SK-N-SH (cell line): ENCODE measurements around the gene FDX1. TPM values are rescaled to one million over a fixed set of nuclear protein-coding genes. Genes with fewer than 3 reads are reported as not detected.
"Not testable (repeated sequence)": the region's sequence is repeated elsewhere in the genome, so short reads cannot be mapped to it uniquely, and the experiment has no call there.

Experiments
- CTCF ChIA-PET: fragments of 300-600, 350-600 bp; formaldehyde crosslinking; extraction: SDS; loops from one replicate; lab custom pipeline; 2021; lab: Yijun Ruan, JAX
- POLR2A ChIA-PET: fragments of 350-600 bp; sonication (Branson Sonifier 250); formaldehyde crosslinking; extraction: SDS; loops from one replicate; lab custom pipeline; 2020; ENCODE audit warnings: antibody characterized with exemption, inconsistent platforms; lab: Yijun Ruan, JAX
- DNase-seq: peaks from one replicate; pipeline ENCODE4 v3.0.0; 2012
- H2AFZ ChIP-seq: fragments of 200-600 bp; sonication (generic); 2 replicates; pipeline ENCODE4 v1.8.1; 2016; ENCODE audit warnings: antibody characterized with exemption, mild to moderate bottlenecking, low read depth
- H3F3A ChIP-seq: fragments of 200-600 bp; sonication (generic); replicated peaks from 2 replicates; pipeline ENCODE3; 2016; ENCODE audit warnings: antibody characterized with exemption, mild to moderate bottlenecking; ENCODE audit not compliant: insufficient read depth
- H3K27ac ChIP-seq, 2 experiments: fragments of 200-500 bp in 1 of 2; fragments of 200-600 bp in 1 of 2; sonication (Bioruptor generic) in 1 of 2; sonication (generic), shearing (Covaris generic) in 1 of 2; 2 replicates each; pipeline versions ENCODE4 v1.5.1 to v1.6.1; 2014 to 2016; ENCODE audit warnings: low read depth in 2 of 2, inconsistent platforms in 1 of 2, low read length in 1 of 2, mild to moderate bottlenecking in 1 of 2, mixed read lengths in 1 of 2
- H3K27me3 ChIP-seq: fragments of 200-600 bp; sonication (generic), shearing (Covaris generic); 2 replicates; pipeline ENCODE4 v1.6.1; 2016; ENCODE audit warnings: mixed run types; ENCODE audit not compliant: insufficient read depth
- H3K36me3 ChIP-seq, 2 experiments: fragments of 200-500 bp in 1 of 2; fragments of 200-600 bp in 1 of 2; sonication (Bioruptor generic) in 1 of 2; sonication (generic) in 1 of 2; replicated peaks in 1 of 2; 2 replicates each; pipeline versions ENCODE3 to v1.5.1; 2014 to 2016; ENCODE audit warnings: low read length in 1 of 2, mild to moderate bottlenecking in 1 of 2; ENCODE audit not compliant: insufficient read depth in 2 of 2, control insufficient read depth in 1 of 2
- H3K4me1 ChIP-seq, 2 experiments: fragments of 200-500 bp in 1 of 2; fragments of 200-600 bp in 1 of 2; sonication (Bioruptor generic) in 1 of 2; sonication (generic), shearing (Covaris generic) in 1 of 2; 2 replicates each; pipeline versions ENCODE4 v1.5.1 to v1.6.1; 2014 to 2016; ENCODE audit warnings: low read depth in 1 of 2, low read length in 1 of 2, mixed run types in 1 of 2; ENCODE audit not compliant: insufficient read depth in 2 of 2, control insufficient read depth in 1 of 2
- H3K4me2 ChIP-seq: fragments of 200-600 bp; sonication (generic), shearing (Covaris generic); 2 replicates; pipeline ENCODE4 v1.6.1; 2017; ENCODE audit warnings: mixed run types
- H3K4me3 ChIP-seq, 2 experiments: fragments of 200-500 bp in 1 of 2; fragments of 200-600 bp in 1 of 2; sonication (Bioruptor generic) in 1 of 2; sonication (generic), shearing (Covaris generic) in 1 of 2; 2 replicates each; pipeline versions ENCODE4 v1.5.1 to v1.8.1; 2014 to 2016; ENCODE audit warnings: low read depth in 2 of 2, inconsistent platforms in 1 of 2, low read length in 1 of 2, mild to moderate bottlenecking in 1 of 2, mixed read lengths in 1 of 2, moderate library complexity in 1 of 2
- H3K79me2 ChIP-seq: fragments of 200-600 bp; sonication (generic); 2 replicates; pipeline ENCODE4 v1.8.1; 2017; ENCODE audit warnings: mild to moderate bottlenecking; ENCODE audit not compliant: insufficient read depth
- H3K9ac ChIP-seq: fragments of 200-600 bp; sonication (generic); 2 replicates; pipeline ENCODE4 v1.6.1; 2017; ENCODE audit warnings: mixed run types
- H3K9me2 ChIP-seq: fragments of 200-600 bp; sonication (generic); 2 replicates; pipeline ENCODE4 v1.6.1; 2017; ENCODE audit warnings: mixed run types
- H3K9me3 ChIP-seq: fragments of 200-600 bp; sonication (generic); 2 replicates; pipeline ENCODE4 v1.6.1; 2017; ENCODE audit warnings: mixed run types, mild to moderate bottlenecking, moderate library complexity
- H4K20me1 ChIP-seq: fragments of 200-600 bp; sonication (generic); 2 replicates; pipeline ENCODE4 v1.6.1; 2017; ENCODE audit warnings: mild to moderate bottlenecking, mixed run types; ENCODE audit not compliant: insufficient read depth
- CHD2 ChIP-seq: fragments of 150-350 bp; IDR thresholded peaks from 2 replicates; pipeline ENCODE4 v1.6.1; 2018; ENCODE audit warnings: low read length; ENCODE audit not compliant: partially characterized antibody
- FOXM1 ChIP-seq: IDR thresholded peaks from 2 replicates; pipeline ENCODE4 v1.4.0; 2012; ENCODE audit warnings: low read depth, mild to moderate bottlenecking
- JUND ChIP-seq: IDR thresholded peaks from 2 replicates; pipeline ENCODE4 v1.4.0; 2012
- NRF1 ChIP-seq: IDR thresholded peaks from 2 replicates; pipeline ENCODE4 v1.6.1; 2012; ENCODE audit warnings: low read depth, mild to moderate bottlenecking, low read length
- POLR2AphosphoS5 ChIP-seq: IDR thresholded peaks from 2 replicates; pipeline ENCODE4 v1.6.1; 2012; ENCODE audit warnings: low read depth, low read length
- RAD21 ChIP-seq: IDR thresholded peaks from 2 replicates; pipeline ENCODE4 v1.6.1; 2012; ENCODE audit warnings: mild to moderate bottlenecking, low read length
- RXRA ChIP-seq: IDR thresholded peaks from 2 replicates; pipeline ENCODE4 v1.4.0; 2012; ENCODE audit warnings: low read depth, mild to moderate bottlenecking, borderline replicate concordance
- SMC3 ChIP-seq: IDR thresholded peaks from 2 replicates; pipeline ENCODE4 v1.6.1; 2012; ENCODE audit warnings: low read depth, low read length, improper control_type of control experiment
- TAF1 ChIP-seq: IDR thresholded peaks from 2 replicates; pipeline ENCODE4 v1.6.1; 2012; ENCODE audit warnings: low read depth, mild to moderate bottlenecking, low read length, moderate library complexity, borderline replicate concordance
- TCF12 ChIP-seq: IDR thresholded peaks from 2 replicates; pipeline ENCODE4 v1.4.0; 2012
- TEAD4 ChIP-seq: IDR thresholded peaks from 2 replicates; pipeline ENCODE4 v1.4.0; 2012; ENCODE audit warnings: mild to moderate bottlenecking, borderline replicate concordance; ENCODE audit not compliant: insufficient read depth
- WGBS: methylation state at CpG from one replicate; pipeline ENCODE4 v1.1.6; 2017; ENCODE audit warnings: low lambda C conversion rate; 5-methylcytosine and 5-hydroxymethylcytosine counted together
- polyA plus RNA-seq, 3 experiments: library from polyadenylated mRNA; depleted of rRNA; stranded (reverse); fragments of >200 nt; gene quantifications; 2 replicates each; pipeline ENCODE4 v1.2.3, GENCODE V29; 2012
- TF ChIP-seq, protein P1 (sequence below): fragments of 200-600 bp; sonication (generic); IDR thresholded peaks from 2 replicates; pipeline ENCODE4 v1.6.1; 2017; ENCODE audit warnings: antibody characterized with exemption, mild to moderate bottlenecking, moderate library complexity
- TF ChIP-seq, protein P2 (sequence below): IDR thresholded peaks from 2 replicates; pipeline ENCODE4 v1.4.0; 2012; ENCODE audit warnings: low read depth
- TF ChIP-seq, protein P3 (sequence below): IDR thresholded peaks from 2 replicates; pipeline ENCODE4 v1.6.1; 2012; ENCODE audit warnings: mild to moderate bottlenecking, low read depth, low read length, moderate library complexity
- TF ChIP-seq, protein P4 (sequence below): fragments of 150-350 bp; IDR thresholded peaks from 2 replicates; pipeline ENCODE4 v1.6.1; 2016; ENCODE audit warnings: mild to moderate bottlenecking, low read depth, low read length

Gene FDX1
- polyA plus RNA-seq, 1 of the 3 experiments (the other 2 are of a cell fraction): 4.0 TPM

DNA sequence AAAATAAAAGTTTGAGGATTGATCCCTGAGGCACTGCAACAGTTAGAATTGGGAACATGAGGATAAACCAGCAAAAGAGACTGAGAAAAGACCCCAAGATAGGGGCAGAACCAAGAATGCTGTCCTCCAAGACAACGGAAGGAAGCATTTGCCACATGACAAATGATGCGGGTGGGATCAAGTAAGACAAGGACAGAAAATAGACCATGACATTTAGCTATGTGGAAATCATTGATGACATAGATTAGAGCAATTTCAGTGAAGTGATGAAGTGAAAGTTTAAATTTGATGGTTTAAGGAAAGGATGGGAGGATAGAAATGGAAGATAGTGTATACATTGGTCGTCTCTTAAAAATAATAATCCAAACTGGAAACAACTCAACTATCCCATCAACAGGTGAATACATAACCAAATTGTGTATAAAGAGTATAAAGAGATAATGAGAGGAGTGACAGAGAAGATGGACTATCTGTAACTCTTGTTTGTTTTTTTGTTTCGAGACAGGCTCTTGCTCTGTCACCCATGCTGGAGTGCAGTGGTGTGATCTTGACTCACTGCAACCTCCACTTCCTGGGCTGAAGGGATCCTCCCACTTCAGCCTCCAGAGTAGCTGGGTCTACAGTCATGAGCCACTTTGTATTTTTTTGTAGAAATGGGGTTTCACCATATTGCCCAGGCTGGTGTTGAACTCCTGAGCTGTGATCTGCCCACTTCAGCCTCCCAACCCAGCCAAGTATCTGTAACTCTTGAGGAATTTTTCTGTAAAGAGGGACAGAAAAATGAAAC lies 48.7 kb upstream of the FDX1 start:
- Histone ChIP-seq H3K36me3 (no peaks in the 10 kb centered on the region), H2AFZ (no peak overlapping the region), H3K4me2 (no peak overlapping the region), H4K20me1 (no peaks in the 10 kb centered on the region), H3K4me3 (no peak overlapping the region), H3K9me2 (no peaks in the 10 kb centered on the region), H3K27me3 (no peaks in the 10 kb centered on the region), H3K9me3 (no peaks in the 10 kb centered on the region), H3K79me2 (no peaks in the 10 kb centered on the region), H3K27ac (no peak overlapping the region), H3K4me1 (peaks cover 3 to 6% of the 10 kb centered on the region in 2 experiments; a peak in 3 of 4 replicates), H3F3A (no peaks in the 10 kb centered on the region), H3K9ac (no peak overlapping the region)
- WGBS: 88% methylated on average over 4 of the region's 4 CpGs
- DNase-seq: no peak
- ChIA-PET CTCF (interaction anchor here (0.8 to 1.3 kb wide), 2 partner anchors 179 to 364 kb away, joined by 3 to 4 read pairs; no protein-coding TSS in a partner anchor), POLR2A (no interaction called here)
- no peak for TF ChIP-seq FOXM1
- TF ChIP-seq NRF1: no peak
- TF ChIP-seq, protein P1, sequence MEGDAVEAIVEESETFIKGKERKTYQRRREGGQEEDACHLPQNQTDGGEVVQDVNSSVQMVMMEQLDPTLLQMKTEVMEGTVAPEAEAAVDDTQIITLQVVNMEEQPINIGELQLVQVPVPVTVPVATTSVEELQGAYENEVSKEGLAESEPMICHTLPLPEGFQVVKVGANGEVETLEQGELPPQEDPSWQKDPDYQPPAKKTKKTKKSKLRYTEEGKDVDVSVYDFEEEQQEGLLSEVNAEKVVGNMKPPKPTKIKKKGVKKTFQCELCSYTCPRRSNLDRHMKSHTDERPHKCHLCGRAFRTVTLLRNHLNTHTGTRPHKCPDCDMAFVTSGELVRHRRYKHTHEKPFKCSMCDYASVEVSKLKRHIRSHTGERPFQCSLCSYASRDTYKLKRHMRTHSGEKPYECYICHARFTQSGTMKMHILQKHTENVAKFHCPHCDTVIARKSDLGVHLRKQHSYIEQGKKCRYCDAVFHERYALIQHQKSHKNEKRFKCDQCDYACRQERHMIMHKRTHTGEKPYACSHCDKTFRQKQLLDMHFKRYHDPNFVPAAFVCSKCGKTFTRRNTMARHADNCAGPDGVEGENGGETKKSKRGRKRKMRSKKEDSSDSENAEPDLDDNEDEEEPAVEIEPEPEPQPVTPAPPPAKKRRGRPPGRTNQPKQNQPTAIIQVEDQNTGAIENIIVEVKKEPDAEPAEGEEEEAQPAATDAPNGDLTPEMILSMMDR: no peak
- no peak for TF ChIP-seq POLR2AphosphoS5
- TF ChIP-seq, protein P2, sequence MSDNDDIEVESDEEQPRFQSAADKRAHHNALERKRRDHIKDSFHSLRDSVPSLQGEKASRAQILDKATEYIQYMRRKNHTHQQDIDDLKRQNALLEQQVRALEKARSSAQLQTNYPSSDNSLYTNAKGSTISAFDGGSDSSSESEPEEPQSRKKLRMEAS: no peak
- TF ChIP-seq TEAD4: no peak
- TF ChIP-seq TAF1: no peak
- TF ChIP-seq JUND: no peak
- no peak for TF ChIP-seq RXRA
- no peak for TF ChIP-seq CHD2
- TF ChIP-seq RAD21: no peak
- TF ChIP-seq, protein P3, sequence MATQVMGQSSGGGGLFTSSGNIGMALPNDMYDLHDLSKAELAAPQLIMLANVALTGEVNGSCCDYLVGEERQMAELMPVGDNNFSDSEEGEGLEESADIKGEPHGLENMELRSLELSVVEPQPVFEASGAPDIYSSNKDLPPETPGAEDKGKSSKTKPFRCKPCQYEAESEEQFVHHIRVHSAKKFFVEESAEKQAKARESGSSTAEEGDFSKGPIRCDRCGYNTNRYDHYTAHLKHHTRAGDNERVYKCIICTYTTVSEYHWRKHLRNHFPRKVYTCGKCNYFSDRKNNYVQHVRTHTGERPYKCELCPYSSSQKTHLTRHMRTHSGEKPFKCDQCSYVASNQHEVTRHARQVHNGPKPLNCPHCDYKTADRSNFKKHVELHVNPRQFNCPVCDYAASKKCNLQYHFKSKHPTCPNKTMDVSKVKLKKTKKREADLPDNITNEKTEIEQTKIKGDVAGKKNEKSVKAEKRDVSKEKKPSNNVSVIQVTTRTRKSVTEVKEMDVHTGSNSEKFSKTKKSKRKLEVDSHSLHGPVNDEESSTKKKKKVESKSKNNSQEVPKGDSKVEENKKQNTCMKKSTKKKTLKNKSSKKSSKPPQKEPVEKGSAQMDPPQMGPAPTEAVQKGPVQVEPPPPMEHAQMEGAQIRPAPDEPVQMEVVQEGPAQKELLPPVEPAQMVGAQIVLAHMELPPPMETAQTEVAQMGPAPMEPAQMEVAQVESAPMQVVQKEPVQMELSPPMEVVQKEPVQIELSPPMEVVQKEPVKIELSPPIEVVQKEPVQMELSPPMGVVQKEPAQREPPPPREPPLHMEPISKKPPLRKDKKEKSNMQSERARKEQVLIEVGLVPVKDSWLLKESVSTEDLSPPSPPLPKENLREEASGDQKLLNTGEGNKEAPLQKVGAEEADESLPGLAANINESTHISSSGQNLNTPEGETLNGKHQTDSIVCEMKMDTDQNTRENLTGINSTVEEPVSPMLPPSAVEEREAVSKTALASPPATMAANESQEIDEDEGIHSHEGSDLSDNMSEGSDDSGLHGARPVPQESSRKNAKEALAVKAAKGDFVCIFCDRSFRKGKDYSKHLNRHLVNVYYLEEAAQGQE: no peak
- TF ChIP-seq SMC3: no peak
- no peak for TF ChIP-seq TCF12
- TF ChIP-seq, protein P4, sequence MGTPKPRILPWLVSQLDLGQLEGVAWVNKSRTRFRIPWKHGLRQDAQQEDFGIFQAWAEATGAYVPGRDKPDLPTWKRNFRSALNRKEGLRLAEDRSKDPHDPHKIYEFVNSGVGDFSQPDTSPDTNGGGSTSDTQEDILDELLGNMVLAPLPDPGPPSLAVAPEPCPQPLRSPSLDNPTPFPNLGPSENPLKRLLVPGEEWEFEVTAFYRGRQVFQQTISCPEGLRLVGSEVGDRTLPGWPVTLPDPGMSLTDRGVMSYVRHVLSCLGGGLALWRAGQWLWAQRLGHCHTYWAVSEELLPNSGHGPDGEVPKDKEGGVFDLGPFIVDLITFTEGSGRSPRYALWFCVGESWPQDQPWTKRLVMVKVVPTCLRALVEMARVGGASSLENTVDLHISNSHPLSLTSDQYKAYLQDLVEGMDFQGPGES: no peak

DNA sequence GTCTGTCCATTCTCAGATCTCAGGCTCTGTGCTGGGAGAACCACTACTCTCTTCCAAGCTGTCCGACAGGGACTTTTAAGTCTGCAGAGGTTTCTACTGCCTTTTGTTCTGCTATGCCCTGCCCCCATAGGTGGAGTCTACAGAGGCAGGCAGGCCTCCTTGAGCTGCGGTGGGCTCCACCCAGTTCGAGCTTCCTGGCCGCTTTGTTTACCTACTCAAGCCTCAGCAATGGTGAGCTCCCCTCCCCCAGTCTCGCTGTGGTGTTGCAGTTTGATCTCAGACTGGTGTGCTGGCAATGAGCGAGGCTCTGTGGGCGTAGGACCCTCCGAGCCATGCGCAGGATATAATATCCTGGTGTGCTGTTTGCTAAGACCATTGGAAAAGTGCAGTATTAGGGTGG lies 41.5 kb upstream of the FDX1 start:
- H3K4me2 ChIP-seq, H3K9ac ChIP-seq, H3K79me2 ChIP-seq, H3K9me2 ChIP-seq, H3K4me1 ChIP-seq, H3K27me3 ChIP-seq, H3K4me3 ChIP-seq, H2AFZ ChIP-seq, POLR2A ChIA-PET, H3K36me3 ChIP-seq, H3F3A ChIP-seq, DNase-seq, H3K27ac ChIP-seq, H4K20me1 ChIP-seq, H3K9me3 ChIP-seq, CTCF ChIA-PET: not testable (repeated sequence)
- WGBS: 49% methylated on average over 6 of the region's 9 CpGs
